Measurements from ENCODE around the gene TBATA. TPM values are rescaled to one million over a fixed set of nuclear protein-coding genes. Genes with fewer than 3 reads are reported as not detected.

TBATA gene
- total and polyA plus RNA-seq, 8 donors: not detected

DNA sequence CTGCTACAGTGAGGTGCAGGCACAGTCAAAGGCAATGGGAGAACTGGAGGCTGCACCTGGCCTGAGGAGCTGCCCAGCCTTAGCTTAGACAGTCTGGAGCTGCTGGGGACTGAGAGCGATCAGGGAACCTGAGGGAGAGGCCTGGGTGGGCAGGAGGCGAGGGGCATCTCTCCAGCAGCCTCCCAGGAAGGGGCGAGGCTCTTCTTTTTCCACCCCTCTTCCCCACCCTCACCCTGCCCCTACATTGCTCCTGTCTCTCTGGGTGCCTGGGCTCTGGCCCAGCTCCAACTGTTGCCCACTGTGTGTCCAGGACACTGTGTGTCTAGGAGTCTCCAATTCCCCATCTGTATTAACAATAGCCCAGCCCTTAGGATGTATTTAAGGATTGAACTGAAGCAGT lies 36.9 kb downstream of the TBATA start:
- DNase-seq (peak in 2 of 6 donors; percentile 23 to 32), ATAC-seq (no peak), FAIRE-seq (no peak)
- Histone ChIP-seq H3K27me3 (no peaks in the 10 kb centered on the region), H3K36me3 (no peaks in the 10 kb centered on the region), H3K4me3 (no peak overlapping the region), H3K4me1 (no peaks in the 10 kb centered on the region), H3K27ac (no peak overlapping the region), H3K9me3 (no peaks in the 10 kb centered on the region)
- 84 to 92% methylated on average over 3 of the region's 3 CpGs for WGBS, 2 donors
- TF ChIP-seq, protein P1, sequence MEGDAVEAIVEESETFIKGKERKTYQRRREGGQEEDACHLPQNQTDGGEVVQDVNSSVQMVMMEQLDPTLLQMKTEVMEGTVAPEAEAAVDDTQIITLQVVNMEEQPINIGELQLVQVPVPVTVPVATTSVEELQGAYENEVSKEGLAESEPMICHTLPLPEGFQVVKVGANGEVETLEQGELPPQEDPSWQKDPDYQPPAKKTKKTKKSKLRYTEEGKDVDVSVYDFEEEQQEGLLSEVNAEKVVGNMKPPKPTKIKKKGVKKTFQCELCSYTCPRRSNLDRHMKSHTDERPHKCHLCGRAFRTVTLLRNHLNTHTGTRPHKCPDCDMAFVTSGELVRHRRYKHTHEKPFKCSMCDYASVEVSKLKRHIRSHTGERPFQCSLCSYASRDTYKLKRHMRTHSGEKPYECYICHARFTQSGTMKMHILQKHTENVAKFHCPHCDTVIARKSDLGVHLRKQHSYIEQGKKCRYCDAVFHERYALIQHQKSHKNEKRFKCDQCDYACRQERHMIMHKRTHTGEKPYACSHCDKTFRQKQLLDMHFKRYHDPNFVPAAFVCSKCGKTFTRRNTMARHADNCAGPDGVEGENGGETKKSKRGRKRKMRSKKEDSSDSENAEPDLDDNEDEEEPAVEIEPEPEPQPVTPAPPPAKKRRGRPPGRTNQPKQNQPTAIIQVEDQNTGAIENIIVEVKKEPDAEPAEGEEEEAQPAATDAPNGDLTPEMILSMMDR (IDR thresholded peaks at IDR 0.05): no peak
- intact Hi-C loops (cut with DNase I): loop anchor here in 1 of 3 donors (5.0 kb wide), 1 partner anchor 281 kb away; no protein-coding TSS in a partner anchor

DNA sequence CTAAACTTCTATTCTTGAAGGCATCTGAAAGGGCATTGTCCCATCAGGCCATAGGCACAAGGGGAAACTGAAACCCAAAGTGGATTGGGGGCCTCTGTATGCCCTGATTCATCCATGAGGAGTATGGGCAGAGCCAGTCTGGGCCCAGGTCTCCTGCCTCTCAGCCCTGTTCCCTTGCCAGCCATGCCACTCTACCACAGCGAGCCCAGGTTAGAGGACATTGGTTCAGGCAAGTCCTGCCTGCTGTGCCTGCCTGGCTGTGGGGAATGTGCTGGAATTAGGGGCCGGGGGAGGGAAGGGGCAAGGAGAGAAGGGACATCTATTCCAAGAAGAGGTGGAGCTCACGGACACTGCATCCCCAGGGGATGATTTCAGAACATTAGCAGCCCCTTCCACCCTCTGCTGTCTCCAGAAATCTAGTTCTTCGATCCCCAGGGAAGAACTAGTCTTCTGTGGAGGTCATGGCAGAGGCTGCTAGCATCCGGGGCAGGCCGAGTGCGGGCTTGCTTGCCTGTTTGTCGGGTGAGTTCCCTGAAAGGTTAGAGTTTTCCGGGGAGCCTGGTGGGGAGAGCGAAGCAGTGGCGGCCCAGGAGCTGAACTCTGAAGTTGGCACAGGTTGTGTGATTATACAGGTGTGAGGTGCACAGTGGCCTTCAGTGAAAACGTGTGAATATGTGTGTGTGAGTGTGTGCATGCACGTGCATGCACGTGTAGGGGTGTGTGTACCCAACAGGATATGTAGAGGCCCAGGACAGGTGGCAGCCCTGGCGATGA lies 37.8 kb downstream of the TBATA start:
- TF ChIP-seq, protein P1 (IDR thresholded peaks at IDR 0.05): no peak
- Histone ChIP-seq H3K4me3 (no peak overlapping the region), H3K4me1 (no peaks in the 10 kb centered on the region), H3K27ac (no peak overlapping the region), H3K36me3 (no peaks in the 10 kb centered on the region), H3K9me3 (no peaks in the 10 kb centered on the region), H3K27me3 (no peaks in the 10 kb centered on the region)
- intact Hi-C loops (cut with DNase I): loop anchor here in 1 of 3 donors (5.0 kb wide), 1 partner anchor 280 kb away; no protein-coding TSS in a partner anchor
- no peak for ATAC-seq
- DNase-seq: peak in 2 of 6 donors; percentile 16 to 35
- WGBS, 2 donors: 72 to 78% methylated on average over 15 of the region's 15 CpGs
- no peak for FAIRE-seq

- H3K4me3 ChIP-seq: no peak overlapping the region
- H3K36me3 ChIP-seq: no peaks in the 10 kb centered on the region
- 77 to 88% methylated on average over 2 of the region's 2 CpGs for WGBS, 2 donors
- intact Hi-C loops (cut with DNase I): loop anchor here in 1 of 3 donors (5.0 kb wide), 1 partner anchor 278 kb away; no protein-coding TSS in a partner anchor
- no peak overlapping the region for H3K27ac ChIP-seq
- TF ChIP-seq, protein P1 (IDR thresholded peaks at IDR 0.05): no peak
- no peaks in the 10 kb centered on the region for H3K9me3 ChIP-seq
- no peak for ATAC-seq
- no peaks in the 10 kb centered on the region for H3K27me3 ChIP-seq
- no peaks in the 10 kb centered on the region for H3K4me1 ChIP-seq
- no peak for FAIRE-seq
- peak in 1 of 6 donors; percentile 11 for DNase-seq
Measured at GRCh38 chr10:70745555-70745954, 39.6 kb downstream of the TBATA start.

DNA sequence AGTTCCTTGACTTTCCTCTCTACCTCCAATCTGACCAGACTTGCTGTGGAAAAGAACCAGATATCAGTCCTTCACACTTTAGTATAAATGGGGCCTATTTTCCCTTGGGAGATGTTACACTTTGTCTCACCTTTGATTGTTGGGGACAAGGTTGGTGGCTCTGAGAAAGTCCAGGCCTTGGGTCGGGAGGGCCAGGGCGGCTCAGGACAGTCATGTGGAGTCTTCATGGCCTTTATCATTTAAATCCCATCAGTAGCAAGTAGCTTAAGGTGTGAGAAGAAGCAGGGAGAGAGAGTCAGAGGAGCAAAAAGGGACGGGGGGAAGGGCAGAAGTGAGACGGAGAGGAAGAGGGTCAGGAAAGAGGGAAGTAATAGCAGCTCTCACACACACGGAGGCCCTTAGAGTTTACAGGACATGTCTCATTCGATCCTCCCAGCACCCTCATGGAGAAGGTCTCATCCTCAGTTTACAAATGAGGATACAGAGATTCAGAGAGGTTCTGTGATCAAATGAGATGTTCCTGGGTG lies 40.5 kb downstream of the TBATA start:
- Histone ChIP-seq H3K27ac (no peak overlapping the region), H3K9me3 (no peaks in the 10 kb centered on the region), H3K4me3 (no peak overlapping the region), H3K36me3 (no peaks in the 10 kb centered on the region), H3K4me1 (no peaks in the 10 kb centered on the region), H3K27me3 (no peaks in the 10 kb centered on the region)
- TF ChIP-seq, protein P1 (IDR thresholded peaks at IDR 0.05): no peak
- 70 to 85% methylated on average over 6 of the region's 6 CpGs for WGBS, 2 donors
- FAIRE-seq (no peak), ATAC-seq (no peak), DNase-seq (peak in 1 of 6 donors; percentile 4)
- intact Hi-C loops (cut with DNase I): loop anchor here in 1 of 3 donors (5.0 kb wide), 1 partner anchor 277 kb away; no protein-coding TSS in a partner anchor

- Histone ChIP-seq H3K36me3 (no peaks in the 10 kb centered on the region), H3K27me3 (no peaks in the 10 kb centered on the region), H3K9me3 (no peaks in the 10 kb centered on the region), H3K27ac (no peak overlapping the region), H3K4me1 (no peaks in the 10 kb centered on the region), H3K4me3 (no peak overlapping the region)
- 77 to 81% methylated on average over 13 of the region's 13 CpGs for WGBS, 2 donors
- FAIRE-seq: no peak
- peak in 1 of 6 donors; percentile 44 for DNase-seq
- ATAC-seq: no peak
- intact Hi-C loops (cut with DNase I): no loop called here
- TF ChIP-seq, protein P1 (IDR thresholded peaks at IDR 0.05): no peak
Measured at GRCh38 chr10:70743879-70744278, 41.3 kb downstream of the TBATA start.
